Uterus (tissue), 4 donors: ENCODE measurements around the gene MEGF9. TPM values are rescaled to one million over a fixed set of nuclear protein-coding genes. Genes with fewer than 3 reads are reported as not detected.
"Not testable (repeated sequence)": the region's sequence is repeated elsewhere in the genome, so short reads cannot be mapped to it uniquely, and the experiment has no call there.

Experiments
- DNase-seq, 2 donors: peaks; one replicate each; pipeline ENCODE4 v3.0.0-alpha.2; 2019 to 2020
- H3K27ac ChIP-seq, 2 donors: fragments of 200-600 bp; sonication (generic); 1 replicate in 1 of 2; 2 replicates in 1 of 2; pipeline ENCODE4 v1.5.1; 2016 to 2018
- H3K27me3 ChIP-seq, 2 donors: fragments of 200-600 bp; sonication (generic); one replicate each; pipeline ENCODE4 v1.5.1; 2018 to 2019; ENCODE audit warnings: control low read depth in 1 of 2
- H3K36me3 ChIP-seq, 2 donors: fragments of 200-600 bp; sonication (generic); one replicate each; pipeline ENCODE4 v1.5.1; 2019; ENCODE audit warnings: control low read depth in 1 of 2
- H3K4me1 ChIP-seq, 2 donors: fragments of 200-600 bp; sonication (generic); one replicate each; pipeline ENCODE4 v1.5.1; 2018 to 2019; ENCODE audit warnings: control low read depth in 1 of 2
- H3K4me3 ChIP-seq, 2 donors: fragments of 200-600 bp; sonication (generic); 1 replicate in 1 of 2; 2 replicates in 1 of 2; pipeline ENCODE4 v1.5.1; 2018 to 2019; ENCODE audit warnings: mild to moderate bottlenecking in 1 of 2
- H3K9me3 ChIP-seq, 2 donors: fragments of 200-600 bp; sonication (generic); one replicate each; pipeline ENCODE4 v1.5.1; 2019; ENCODE audit warnings: control low read depth in 1 of 2
- POLR2A ChIP-seq, 2 donors: fragments of 450-650 bp; IDR thresholded peaks; one replicate each; pipeline ENCODE4 v1.6.1; 2016; ENCODE audit warnings: antibody characterized with exemption in 2 of 2, mild to moderate bottlenecking in 1 of 2, moderate library complexity in 1 of 2
- intact Hi-C: fragments of 100-400 bp; cut with DNase I; formaldehyde crosslinking; loops from one replicate; pipeline ENCODE4 v1.15.1; 2023; ENCODE audit warnings: low total_unique reads
- total RNA-seq, 4 donors: library from RNA; depleted of rRNA in 3 of 4; stranded (reverse); fragments of >200 nt in 3 of 4; gene quantifications; one replicate each; pipeline versions ENCODE4 v1.1.0 to v1.2.4, GENCODE V29; 2014 to 2023
- TF ChIP-seq, protein P1 (sequence below), 4 experiments: fragments of 200-600 bp in 2 of 4; fragments of 450-650 bp in 2 of 4; sonication (generic) in 2 of 4; IDR thresholded peaks; one replicate each; pipeline ENCODE4 v1.5.1; 2016 to 2019; ENCODE audit warnings: antibody characterized with exemption in 4 of 4, mild to moderate bottlenecking in 2 of 4, moderate library complexity in 1 of 4
- donor health status: DM: yes; HTN: yes; CAD: no.

MEGF9 gene
- total RNA-seq, 4 donors from 2014 or later: 6.1 to 16.2 (median 13.1) TPM

DNA sequence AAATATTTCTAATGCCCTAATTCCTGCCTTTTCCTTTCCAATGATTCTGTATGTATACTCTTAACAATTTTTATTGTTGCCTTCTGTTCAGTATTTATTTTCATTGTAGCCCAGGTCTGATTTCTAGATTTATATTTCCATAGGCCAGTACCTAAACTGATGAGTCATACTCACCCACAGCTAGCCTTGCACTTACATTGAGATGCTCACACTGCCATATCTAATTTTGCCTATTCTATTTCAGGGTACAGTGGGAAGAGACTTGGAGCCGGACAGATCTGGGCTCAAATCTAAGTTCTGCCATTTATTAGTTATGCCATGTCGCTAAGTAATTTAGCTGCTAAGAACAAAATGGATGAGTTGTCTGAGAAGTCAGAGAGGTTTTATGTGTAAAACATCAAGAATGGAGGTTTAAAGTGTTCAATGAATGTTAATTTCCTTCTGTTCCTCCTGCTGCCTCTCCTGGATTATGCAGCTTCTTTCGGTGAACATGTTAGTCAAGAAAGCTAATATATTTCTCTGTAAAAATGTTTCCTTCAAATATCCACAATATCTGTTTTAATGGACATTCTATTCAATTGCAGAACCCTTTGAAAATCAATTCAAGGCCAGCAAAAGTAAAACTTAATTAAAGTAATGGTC, 72.0 kb downstream of the MEGF9 start:
- Histone ChIP-seq H3K27me3 (no peaks in the 10 kb centered on the region), H3K4me1 (no peaks in the 10 kb centered on the region), H3K4me3 (no peak overlapping the region), H3K27ac (no peak overlapping the region), H3K9me3 (no peaks in the 10 kb centered on the region), H3K36me3 (no peaks in the 10 kb centered on the region)
- no peak for DNase-seq
- TF ChIP-seq POLR2A (IDR thresholded peaks at IDR 0.05): no peak
- TF ChIP-seq, protein P1, sequence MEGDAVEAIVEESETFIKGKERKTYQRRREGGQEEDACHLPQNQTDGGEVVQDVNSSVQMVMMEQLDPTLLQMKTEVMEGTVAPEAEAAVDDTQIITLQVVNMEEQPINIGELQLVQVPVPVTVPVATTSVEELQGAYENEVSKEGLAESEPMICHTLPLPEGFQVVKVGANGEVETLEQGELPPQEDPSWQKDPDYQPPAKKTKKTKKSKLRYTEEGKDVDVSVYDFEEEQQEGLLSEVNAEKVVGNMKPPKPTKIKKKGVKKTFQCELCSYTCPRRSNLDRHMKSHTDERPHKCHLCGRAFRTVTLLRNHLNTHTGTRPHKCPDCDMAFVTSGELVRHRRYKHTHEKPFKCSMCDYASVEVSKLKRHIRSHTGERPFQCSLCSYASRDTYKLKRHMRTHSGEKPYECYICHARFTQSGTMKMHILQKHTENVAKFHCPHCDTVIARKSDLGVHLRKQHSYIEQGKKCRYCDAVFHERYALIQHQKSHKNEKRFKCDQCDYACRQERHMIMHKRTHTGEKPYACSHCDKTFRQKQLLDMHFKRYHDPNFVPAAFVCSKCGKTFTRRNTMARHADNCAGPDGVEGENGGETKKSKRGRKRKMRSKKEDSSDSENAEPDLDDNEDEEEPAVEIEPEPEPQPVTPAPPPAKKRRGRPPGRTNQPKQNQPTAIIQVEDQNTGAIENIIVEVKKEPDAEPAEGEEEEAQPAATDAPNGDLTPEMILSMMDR (IDR thresholded peaks at IDR 0.05): no peak
- intact Hi-C loops: no loop called here

DNA sequence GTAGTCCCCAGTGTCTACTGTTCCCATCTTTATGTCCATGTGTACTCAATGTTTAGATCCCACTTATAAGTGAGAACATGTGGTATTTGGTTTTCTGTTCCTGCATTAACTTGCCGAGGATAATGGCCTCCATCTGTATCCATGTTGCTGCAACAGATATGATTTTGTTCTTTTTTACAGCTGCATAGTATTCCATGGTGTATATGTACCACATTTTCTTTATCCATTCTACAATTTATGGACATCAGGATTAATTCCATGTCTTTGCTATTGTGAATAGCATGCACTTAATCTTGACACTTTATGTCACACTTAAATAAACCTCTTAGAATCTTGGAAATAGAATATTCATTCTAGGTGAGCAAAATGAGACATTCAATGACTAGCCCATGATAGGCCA, 73.4 kb downstream of the MEGF9 start:
- H3K9me3 ChIP-seq, intact Hi-C loops, H3K27ac ChIP-seq, DNase-seq, H3K36me3 ChIP-seq, H3K4me3 ChIP-seq, H3K27me3 ChIP-seq, H3K4me1 ChIP-seq: not testable (repeated sequence)

DNA sequence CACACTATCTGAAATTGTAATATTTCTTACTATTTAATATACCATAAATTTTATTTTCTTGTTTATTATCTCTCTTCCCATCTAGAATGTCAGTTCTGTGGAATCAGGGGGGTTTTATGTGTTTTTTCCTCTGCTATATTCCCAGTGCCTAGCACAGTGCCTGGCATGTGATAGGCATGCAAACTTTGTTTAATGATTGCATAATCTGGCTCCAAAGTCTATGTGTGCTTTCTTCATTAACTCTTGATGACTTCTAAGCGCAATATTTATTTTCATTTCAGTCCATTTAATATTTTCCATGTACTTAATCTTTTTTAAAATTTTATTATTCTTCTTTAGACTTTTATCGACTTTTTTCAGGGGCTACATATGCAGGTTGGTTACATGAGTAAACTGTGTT, 73.9 kb downstream of the MEGF9 start:
- Histone ChIP-seq H3K9me3 (no peaks in the 10 kb centered on the region), H3K27ac (no peak overlapping the region), H3K4me1 (no peaks in the 10 kb centered on the region), H3K27me3 (no peaks in the 10 kb centered on the region), H3K36me3 (no peaks in the 10 kb centered on the region), H3K4me3 (no peak overlapping the region)
- no peak for DNase-seq
- intact Hi-C loops: no loop called here
- no peak for TF ChIP-seq POLR2A (IDR thresholded peaks at IDR 0.05)

DNA sequence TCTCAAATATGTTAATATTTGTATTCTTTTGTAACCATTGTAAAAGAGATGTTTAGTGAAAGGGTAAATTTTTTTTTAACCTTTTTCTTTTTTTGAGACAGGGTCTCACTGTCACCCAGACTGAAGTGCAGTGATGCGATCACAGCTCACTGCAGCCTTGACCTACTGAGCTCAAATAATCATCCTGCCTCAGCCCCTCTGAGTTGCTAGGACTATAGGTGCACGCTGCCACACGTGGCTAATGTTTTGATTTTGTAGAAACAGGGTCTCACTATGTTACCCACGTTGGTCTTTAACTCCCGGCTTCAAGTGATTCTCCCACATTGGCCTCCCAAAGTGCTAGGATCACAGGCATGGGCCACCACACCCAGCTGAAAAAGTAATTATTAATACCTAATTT, 76.4 kb downstream of the MEGF9 start:
- DNase-seq: no peak
- no peak overlapping the region for H3K27ac ChIP-seq

DNA sequence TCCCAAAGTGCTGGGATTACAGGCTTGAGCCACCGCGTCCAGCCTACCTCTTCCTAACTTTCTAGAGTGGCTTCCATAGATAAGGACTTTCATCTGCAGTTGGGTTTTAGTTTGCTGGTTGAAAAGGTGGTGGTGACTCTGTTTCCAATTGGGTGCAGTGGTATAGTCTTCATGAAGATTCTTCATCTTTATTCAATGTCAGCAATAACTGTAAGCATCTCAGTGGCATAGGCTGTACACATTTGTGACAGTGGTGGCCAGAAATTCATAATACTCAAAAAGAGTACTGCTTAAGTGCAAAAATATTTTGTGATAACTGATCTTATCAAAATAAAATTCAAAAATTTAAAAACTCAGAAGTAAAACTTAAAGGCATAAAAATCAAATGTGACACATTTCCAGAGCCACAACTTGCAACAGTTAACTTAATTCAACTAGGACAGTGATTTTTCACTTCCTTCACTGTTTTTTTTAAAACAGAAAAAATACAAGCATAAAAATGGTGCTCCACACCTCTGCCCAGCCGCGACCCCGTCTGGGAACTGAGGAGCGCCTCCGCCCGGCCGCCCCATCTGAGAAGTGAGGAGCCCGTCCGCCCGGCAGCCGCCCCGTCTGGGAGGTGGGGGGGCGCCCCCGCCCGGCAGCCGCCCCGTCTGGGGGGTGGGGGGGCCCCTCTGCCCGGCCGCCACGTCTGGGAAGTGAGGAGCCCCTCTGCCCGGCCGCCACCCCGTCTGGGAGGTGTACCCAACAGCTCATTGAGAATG, 77.9 kb downstream of the MEGF9 start:
- TF ChIP-seq POLR2A (IDR thresholded peaks at IDR 0.05): no peak
- TF ChIP-seq, protein P1 (IDR thresholded peaks at IDR 0.05): no peak
- DNase-seq: no peak
- intact Hi-C loops: no loop called here

More for the DNA sequence above, 76.4 kb downstream of the MEGF9 start:
- Histone ChIP-seq H3K4me1 (no peaks in the 10 kb centered on the region), H3K27me3 (no peaks in the 10 kb centered on the region), H3K36me3 (no peaks in the 10 kb centered on the region), H3K4me3 (no peak overlapping the region), H3K9me3 (no peaks in the 10 kb centered on the region)
- TF ChIP-seq POLR2A (IDR thresholded peaks at IDR 0.05): no peak
- TF ChIP-seq, protein P1 (IDR thresholded peaks at IDR 0.05): no peak
- intact Hi-C loops: no loop called here

DNA sequence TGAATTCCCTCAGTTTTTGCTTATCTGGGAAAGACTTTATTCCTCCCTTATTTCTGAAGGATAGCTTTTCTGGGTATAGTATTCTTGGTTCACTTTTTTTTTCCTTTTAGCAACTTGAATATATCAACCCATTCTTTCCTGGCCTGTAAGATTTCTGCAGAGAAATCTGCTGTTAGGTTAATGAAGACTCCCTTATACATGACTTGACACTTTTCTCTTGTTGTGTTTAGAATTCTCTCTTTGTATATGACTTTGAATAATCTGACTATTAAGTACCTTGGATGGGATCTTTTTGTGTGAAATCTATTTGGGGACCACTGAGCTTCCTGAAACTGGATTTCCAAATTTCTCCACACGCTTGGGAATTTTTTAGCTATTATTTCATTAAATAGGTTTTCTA, 79.3 kb downstream of the MEGF9 start:
- TF ChIP-seq, protein P1 (IDR thresholded peaks at IDR 0.05): no peak
- TF ChIP-seq POLR2A (IDR thresholded peaks at IDR 0.05): no peak
- DNase-seq: no peak
- Histone ChIP-seq H3K36me3 (no peaks in the 10 kb centered on the region), H3K27me3 (no peaks in the 10 kb centered on the region), H3K27ac (no peak overlapping the region), H3K4me3 (no peak overlapping the region), H3K9me3 (no peaks in the 10 kb centered on the region), H3K4me1 (no peaks in the 10 kb centered on the region)
- intact Hi-C loops: no loop called here

More for the DNA sequence above, 77.9 kb downstream of the MEGF9 start:
- Histone ChIP-seq H3K27me3 (no peaks in the 10 kb centered on the region), H3K36me3 (no peaks in the 10 kb centered on the region), H3K4me1 (no peaks in the 10 kb centered on the region), H3K27ac (no peak overlapping the region), H3K9me3 (no peaks in the 10 kb centered on the region), H3K4me3 (no peak overlapping the region)
